Activated naive CD8-positive, alpha-beta T cell treated with anti-CD3 and anti-CD28 coated beads, Interleukin-2, amount 50 U/mL, for 24 hours (primary cell): ENCODE data around the gene SNAPC4.

ENCODE experiments used
- ATAC-seq: fragments of 150-1000 bp; cut with Tn5 transposase; one replicate; pipeline ENCODE4 v1.10.0; 2021
- DNase-seq: peaks from one replicate; pipeline ENCODE4 v3.0.0; 2021
- H3K27ac Mint-ChIP-seq: one replicate; pipeline ENCODE4 v1.8.0; 2021; ENCODE audit warnings: mild to moderate bottlenecking, mixed read lengths
- H3K27me3 Mint-ChIP-seq: one replicate; pipeline ENCODE4 v1.8.0; 2021; ENCODE audit warnings: mixed read lengths
- H3K36me3 Mint-ChIP-seq: one replicate; pipeline ENCODE4 v1.8.0; 2021; ENCODE audit warnings: low read depth, mixed read lengths
- H3K4me1 Mint-ChIP-seq: one replicate; pipeline ENCODE4 v1.8.0; 2021; ENCODE audit warnings: mixed read lengths
- H3K4me3 Mint-ChIP-seq: one replicate; pipeline ENCODE4 v1.8.0; 2021; ENCODE audit warnings: mild to moderate bottlenecking, moderate library complexity, mixed read lengths
- H3K9me3 Mint-ChIP-seq: one replicate; pipeline ENCODE4 v1.8.0; 2021; ENCODE audit warnings: mixed read lengths

Gene SNAPC4

DNA sequence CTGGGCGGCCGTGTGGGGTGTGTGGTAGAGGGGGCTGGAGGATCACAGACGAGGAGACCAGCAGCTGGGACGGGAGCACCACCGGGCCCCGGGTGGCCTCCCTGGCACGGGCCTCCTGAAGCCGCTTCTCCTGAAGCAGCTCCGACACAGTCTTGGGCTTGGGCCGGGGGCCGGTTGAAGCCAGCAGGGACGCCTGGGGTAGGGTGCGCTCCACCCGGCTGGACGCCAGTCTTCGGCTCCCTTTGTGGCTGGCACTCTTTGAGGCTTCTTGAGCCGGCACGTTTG lies 21.0 kb downstream of the SNAPC4 start:
- Mint-ChIP-seq H3K27ac (no peak overlapping the region), H3K27me3 (no peaks in the 10 kb centered on the region), H3K4me3 (no peak overlapping the region), H3K36me3 (peaks cover 9% of the 10 kb centered on the region), H3K9me3 (no peaks in the 10 kb centered on the region), H3K4me1 (no peaks in the 10 kb centered on the region)
- ATAC-seq (no peak), DNase-seq (no peak)

DNA sequence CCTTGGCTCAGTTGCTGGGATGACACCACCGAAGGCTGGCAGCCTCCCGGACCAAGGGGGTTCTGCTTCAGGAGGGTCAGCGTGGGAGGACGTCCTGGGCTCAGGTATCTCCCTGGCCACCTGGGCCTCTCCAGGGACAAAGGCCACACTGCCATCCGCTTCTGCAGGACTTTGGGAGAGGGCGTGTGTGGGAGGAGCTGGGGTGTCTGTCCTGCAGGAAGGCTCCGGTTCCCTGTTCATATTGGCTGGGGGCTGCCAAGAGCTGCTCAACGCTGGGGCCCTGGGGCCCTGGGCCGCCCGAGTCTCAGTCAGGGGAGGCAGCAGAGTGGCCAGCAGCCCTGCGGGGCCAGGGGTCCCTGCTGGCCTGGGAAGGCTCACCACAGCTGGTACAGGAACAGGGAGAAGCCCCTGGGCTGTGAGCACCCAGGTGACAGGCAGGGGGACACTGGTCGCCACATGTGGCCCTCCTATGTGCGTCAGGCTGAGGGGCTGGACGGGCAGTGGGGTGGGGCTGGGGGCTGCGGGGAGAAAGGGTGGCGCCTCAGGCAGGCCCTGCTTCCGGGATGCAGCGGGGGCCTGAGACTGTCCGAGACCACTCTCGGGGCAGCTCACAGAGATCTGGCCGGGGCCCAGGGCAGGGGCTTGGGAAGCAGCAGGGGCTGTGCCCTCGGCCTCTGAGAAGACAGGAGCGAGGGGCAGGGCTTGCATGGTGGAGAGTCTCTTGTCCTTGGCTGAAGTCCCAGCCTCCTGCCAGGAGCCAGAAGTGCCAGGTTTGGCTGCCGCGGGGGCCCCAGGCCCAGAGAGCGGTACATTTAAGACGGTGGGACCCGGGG lies 21.6 kb downstream of the SNAPC4 start:
- no peak for DNase-seq
- peaks cover 7% of the 10 kb centered on the region for H3K36me3 Mint-ChIP-seq
- no peak overlapping the region for H3K27ac Mint-ChIP-seq
- no peaks in the 10 kb centered on the region for H3K27me3 Mint-ChIP-seq
- no peaks in the 10 kb centered on the region for H3K4me1 Mint-ChIP-seq
- no peak for ATAC-seq
- H3K9me3 Mint-ChIP-seq, result no peaks in the 10 kb centered on the region
- H3K4me3 Mint-ChIP-seq, result no peak overlapping the region

DNA sequence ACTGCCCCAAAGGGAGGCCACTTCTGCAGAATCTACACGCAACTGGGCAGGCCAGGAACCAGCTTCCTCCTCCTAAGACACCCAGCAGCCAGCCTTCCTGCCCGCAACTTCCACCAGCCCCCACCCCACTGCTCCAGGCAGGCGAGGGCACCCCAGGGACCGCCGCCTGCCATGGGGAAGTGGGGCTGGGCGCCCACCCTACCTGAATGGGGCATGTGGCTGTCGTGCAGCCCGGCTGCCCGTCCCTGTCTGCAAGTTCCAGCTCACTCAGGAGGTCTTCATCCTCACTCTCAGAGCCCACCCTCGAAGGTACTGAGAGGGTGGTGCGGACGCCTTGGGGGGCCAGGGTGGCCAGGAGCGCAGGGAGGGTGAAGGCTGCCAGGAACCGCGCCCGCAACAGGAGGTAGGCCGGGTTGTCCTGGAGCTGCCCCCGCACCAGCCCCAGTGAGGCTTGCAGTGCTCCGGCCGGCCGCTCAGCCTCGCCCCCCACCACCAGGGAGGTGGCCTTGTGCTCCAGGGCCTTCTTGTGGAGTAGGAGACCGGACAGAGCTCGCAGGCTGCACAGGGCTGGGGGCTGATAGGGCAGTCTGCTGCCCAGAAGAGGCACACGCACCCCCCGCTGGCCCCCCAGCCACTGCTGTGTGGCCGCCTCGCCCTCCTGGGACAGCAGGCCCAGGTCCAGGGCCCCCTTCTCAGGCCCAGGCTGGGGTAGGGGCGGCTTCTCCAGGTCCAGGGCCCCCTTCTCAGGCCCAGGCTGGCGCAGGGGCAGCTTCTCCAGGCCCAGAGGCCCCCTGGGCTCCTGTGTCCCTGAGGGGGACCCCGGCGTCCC lies 22.4 kb downstream of the SNAPC4 start:
- Mint-ChIP-seq H3K27ac (no peak overlapping the region), H3K36me3 (peaks cover 7% of the 10 kb centered on the region), H3K4me3 (no peak overlapping the region), H3K9me3 (no peaks in the 10 kb centered on the region), H3K4me1 (peaks cover 3% of the 10 kb centered on the region), H3K27me3 (no peaks in the 10 kb centered on the region)
- no peak for DNase-seq
- no peak for ATAC-seq

DNA sequence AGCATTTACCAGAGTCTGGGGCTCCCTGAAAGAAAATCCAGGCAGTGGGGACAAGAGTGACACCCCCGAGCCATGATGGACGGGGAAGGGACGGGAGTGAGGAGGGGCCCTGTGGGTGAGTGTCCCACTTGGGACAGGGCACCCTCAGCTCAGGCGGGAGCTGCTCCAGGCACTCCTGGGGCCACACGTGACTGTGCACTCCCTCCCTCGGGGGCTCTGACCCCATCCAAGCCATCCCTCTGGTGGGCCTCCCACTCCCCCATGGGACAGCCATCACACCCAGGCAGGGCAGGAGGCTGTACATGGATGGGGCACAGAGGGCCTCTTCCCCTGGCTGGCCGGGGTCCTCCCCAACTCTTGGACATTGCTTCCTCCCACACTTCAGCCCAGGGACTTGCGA lies 23.5 kb downstream of the SNAPC4 start:
- ATAC-seq (no peak), DNase-seq (no peak)
- no peaks in the 10 kb centered on the region for H3K27me3 Mint-ChIP-seq
- peaks cover 5% of the 10 kb centered on the region for H3K36me3 Mint-ChIP-seq
- peaks cover 3% of the 10 kb centered on the region for H3K4me1 Mint-ChIP-seq
- H3K9me3 Mint-ChIP-seq, result no peaks in the 10 kb centered on the region
- no peak overlapping the region for H3K27ac Mint-ChIP-seq
- H3K4me3 Mint-ChIP-seq, result no peak overlapping the region

DNA sequence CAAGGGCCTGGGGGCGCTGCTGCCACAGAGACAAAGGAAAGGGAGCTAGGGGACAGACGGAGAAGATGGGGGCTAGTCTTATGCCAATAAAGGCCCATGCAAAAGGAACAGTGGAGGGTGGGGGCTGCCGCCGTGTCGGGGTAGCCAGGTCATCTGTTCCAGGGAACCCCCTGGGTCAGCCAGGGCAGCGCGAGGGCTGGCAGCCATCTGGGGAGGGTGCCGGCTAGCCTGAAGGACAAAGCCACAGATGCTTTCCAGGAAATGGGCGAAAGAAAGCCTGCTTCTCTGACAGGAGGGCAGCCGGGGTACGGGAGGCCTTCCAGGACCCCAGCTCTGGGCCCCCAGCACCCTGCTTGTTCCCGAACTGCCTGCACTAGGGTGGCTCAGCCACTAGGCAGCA lies 24.9 kb downstream of the SNAPC4 start:
- Mint-ChIP-seq H3K27ac (no peak overlapping the region), H3K4me3 (no peak overlapping the region), H3K27me3 (no peaks in the 10 kb centered on the region), H3K9me3 (no peaks in the 10 kb centered on the region), H3K36me3 (peaks cover 2% of the 10 kb centered on the region), H3K4me1 (peaks cover 3% of the 10 kb centered on the region)
- DNase-seq, result no peak
- ATAC-seq, result no peak

DNA sequence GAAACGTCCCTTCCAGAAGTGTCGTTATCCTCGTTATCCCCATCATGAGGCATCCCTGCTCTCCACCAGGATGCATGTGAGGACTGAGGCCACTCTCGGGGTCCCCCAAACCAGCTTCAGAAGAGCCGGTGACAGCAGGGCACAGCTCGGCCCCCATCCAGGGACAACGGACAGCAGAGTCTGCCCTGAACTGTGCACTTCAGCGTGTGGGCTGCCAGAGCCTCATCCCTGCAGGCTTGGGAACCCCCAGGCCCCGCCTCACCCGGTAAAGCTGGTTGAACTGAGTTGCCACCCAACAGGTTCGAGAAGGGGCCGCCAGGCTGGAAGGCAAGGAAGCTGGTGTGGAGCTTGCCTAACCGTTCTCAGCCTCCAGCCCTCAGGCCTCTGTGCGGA lies 25.8 kb downstream of the SNAPC4 start:
- Mint-ChIP-seq H3K4me1 (peaks cover 3% of the 10 kb centered on the region), H3K27me3 (no peaks in the 10 kb centered on the region), H3K27ac (no peak overlapping the region), H3K36me3 (peaks cover 2% of the 10 kb centered on the region), H3K9me3 (no peaks in the 10 kb centered on the region), H3K4me3 (no peak overlapping the region)
- ATAC-seq (no peak), DNase-seq (no peak)

DNA sequence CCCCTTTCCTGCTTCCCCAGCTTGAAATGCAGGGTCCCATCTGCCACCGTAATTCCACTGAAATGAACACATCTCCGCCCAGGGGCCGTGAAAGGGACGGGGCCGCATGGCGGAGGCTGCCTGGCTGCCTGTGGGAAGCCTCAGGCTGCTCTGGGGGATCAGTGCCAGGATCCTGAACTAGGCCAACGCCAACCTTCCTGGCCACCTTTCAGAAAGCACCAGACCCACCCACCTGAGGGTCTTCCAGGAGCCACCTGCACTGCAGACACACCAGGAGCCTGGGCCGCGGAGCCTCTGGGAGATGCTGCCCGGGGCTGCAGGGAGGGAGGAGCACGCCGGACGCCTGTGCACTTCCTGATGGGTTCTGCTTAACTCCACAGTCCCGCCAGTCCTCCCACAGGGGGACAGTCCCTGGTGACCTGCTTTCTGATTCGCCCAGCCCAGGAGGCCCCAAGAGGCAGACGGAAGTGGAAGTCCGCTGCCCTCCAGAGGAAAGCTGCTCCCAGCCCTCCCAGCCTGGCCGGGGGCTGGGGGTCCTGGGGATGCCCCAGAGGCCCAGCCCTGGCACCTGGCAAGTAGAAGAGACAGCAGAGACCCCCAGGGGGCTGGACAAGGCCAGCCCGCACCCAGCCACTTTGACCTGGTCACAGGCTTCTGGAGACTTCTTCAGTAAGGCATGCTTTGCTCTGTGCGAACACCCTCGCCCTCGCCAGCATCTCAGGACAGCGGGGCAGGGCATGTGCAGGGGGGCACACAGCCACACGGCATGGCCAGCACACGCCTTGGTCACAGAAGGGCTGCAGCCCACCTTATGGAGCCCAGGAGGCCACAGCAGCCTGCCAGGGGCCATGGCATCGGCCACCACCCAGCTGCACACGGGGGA lies 26.4 kb downstream of the SNAPC4 start, which contains the start of gene CARD9:
CARD9 (minus strand) TSS at position 370 of the 883 bp plus-strand sequence. CDS start 1,591 bp downstream, outside the sequence.
- Mint-ChIP-seq H3K4me3 (peak within 1 kb of the TSS; percentile 52), H3K4me1 (peaks cover 3% of the 10 kb centered on the region), H3K9me3 (no peaks in the 10 kb centered on the region), H3K27ac (no peak within 1 kb of the TSS), H3K36me3 (peaks cover 2% of the 10 kb centered on the region), H3K27me3 (no peaks in the 10 kb centered on the region)
- DNase-seq (no peak), ATAC-seq (peak; percentile 40)

DNA sequence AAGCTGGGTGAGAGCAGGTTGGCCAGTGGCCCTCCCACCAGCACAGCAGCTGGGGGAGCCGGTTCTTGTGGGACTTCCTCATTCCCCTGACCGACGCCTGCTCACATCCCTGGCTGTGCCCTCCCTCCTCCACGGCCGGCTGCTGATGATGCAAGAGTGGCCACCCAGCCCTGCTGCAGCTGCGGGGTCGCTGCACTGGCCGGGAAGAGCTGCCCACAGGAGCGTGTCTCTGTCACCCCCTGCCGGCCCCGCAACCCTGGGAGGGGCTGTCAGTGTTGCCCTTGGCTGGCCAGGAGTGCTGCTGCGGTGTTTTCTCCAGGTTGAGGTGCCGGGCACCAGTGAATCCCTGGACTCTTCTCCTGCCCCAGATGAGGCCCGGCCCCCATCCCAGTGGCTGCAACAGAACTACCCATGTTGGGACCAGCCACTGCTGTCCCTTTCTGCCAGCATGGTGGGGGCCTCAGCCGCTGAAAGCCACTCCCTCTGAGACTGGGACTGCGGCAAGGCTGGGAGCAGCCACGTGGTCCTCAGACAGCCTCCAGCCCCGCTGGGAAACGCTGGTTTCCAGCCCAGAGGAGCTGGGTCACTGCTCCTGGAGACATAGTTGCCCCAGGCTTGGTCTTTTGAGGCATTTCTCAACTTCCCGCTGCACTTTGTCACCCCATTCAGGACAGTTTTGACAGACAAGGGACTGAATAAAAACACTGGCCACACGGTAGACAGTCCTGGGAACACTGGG lies 27.2 kb downstream of the SNAPC4 start:
- Mint-ChIP-seq H3K27me3 (no peaks in the 10 kb centered on the region), H3K4me3 (peak overlapping the region; percentile 52), H3K27ac (no peak overlapping the region), H3K4me1 (peaks cover 3% of the 10 kb centered on the region), H3K36me3 (peaks cover 2% of the 10 kb centered on the region), H3K9me3 (no peaks in the 10 kb centered on the region)
- DNase-seq (peak; percentile 20), ATAC-seq (no peak)

DNA sequence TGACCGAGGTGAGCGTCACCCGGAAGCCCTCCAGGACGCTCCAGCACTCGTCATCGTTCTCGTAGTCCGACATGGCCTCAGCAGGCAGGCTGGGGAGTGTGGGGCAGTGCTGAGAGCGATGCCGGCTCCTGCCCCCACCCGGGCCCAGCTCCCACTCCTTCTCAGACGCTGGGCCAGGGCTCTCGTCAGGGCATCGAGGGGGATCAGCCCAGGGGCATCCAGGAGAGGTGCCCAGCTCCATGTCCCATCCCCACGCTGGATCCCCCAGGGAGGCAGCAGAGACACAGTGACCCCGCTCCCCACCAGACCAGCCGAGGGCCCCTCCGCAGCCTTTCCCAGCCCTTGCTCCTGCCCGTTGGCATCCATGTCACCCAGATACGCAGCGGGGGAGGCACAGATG lies 28.0 kb downstream of the SNAPC4 start:
- ATAC-seq (no peak), DNase-seq (no peak)
- Mint-ChIP-seq H3K36me3 (peaks cover 2% of the 10 kb centered on the region), H3K9me3 (no peaks in the 10 kb centered on the region), H3K4me1 (peaks cover 3% of the 10 kb centered on the region), H3K4me3 (no peak overlapping the region), H3K27me3 (no peaks in the 10 kb centered on the region), H3K27ac (no peak overlapping the region)

DNA sequence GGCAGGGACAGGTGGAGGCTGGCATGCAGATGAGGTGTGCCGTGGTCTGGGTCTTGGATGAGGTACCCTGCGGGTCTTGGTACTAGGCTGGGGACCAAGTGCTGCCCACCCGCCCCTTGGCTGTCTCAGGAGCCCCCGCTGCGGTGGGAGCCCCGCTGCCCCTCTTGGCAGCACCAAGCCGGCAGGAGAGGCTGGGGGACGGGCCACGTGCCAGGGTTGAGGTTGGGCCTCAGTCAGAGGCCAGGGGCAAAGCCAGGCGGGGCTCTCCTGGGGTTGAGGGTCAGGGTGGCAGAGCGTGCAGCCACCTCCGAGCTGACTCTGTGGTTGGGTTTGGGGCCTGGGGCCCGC lies 28.5 kb downstream of the SNAPC4 start:
- Mint-ChIP-seq H3K4me3 (no peak overlapping the region), H3K27ac (no peak overlapping the region), H3K4me1 (peaks cover 3% of the 10 kb centered on the region), H3K27me3 (no peaks in the 10 kb centered on the region), H3K36me3 (peaks cover 2% of the 10 kb centered on the region), H3K9me3 (no peaks in the 10 kb centered on the region)
- no peak for ATAC-seq
- no peak for DNase-seq

DNA sequence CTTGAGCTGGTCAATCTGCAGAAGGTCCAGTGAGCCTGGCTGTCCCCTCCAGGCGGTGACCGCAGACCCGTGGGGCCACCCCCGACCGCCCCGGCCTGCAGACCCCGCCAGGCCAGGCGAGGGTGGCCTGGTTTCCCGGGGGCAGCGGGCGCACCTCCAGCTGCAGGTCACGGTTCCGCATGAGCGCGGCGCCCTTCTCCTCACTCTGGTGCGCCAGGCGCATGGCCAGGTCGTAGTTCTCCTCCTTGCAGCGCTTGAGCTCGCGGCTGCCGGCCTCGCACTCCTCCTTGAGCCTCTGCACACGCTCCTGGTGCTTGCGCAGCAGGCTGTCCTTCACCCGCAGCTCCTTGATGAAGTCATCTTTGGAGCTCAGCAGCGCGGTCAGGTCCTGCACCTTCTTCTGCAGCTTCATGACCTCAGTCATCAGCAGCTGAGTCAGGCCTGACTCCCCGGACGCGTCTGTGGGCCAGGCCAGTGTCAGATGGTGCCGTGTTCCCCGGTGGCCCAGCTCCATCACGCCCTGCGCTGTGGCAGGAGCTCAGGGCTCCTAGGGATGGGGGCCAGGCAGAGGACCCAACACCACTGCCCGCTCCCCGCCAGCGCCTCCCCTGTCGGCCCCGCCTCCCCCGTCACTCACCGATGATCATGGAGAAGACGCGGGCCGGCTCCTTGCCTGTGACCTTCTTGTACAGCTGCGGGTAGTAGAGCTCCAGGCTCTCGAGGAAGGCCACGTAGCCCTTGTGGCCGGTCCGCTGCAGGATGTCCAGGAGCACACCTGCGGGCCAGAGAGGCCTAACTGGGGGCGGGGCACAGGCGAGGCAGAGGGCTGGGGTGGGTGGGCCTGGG lies 29.1 kb downstream of the SNAPC4 start:
- no peaks in the 10 kb centered on the region for H3K27me3 Mint-ChIP-seq
- no peak for DNase-seq
- H3K27ac Mint-ChIP-seq, result no peak overlapping the region
- no peak for ATAC-seq
- H3K36me3 Mint-ChIP-seq, result peaks cover 2% of the 10 kb centered on the region
- no peaks in the 10 kb centered on the region for H3K9me3 Mint-ChIP-seq
- no peak overlapping the region for H3K4me3 Mint-ChIP-seq
- peaks cover 3% of the 10 kb centered on the region for H3K4me1 Mint-ChIP-seq

DNA sequence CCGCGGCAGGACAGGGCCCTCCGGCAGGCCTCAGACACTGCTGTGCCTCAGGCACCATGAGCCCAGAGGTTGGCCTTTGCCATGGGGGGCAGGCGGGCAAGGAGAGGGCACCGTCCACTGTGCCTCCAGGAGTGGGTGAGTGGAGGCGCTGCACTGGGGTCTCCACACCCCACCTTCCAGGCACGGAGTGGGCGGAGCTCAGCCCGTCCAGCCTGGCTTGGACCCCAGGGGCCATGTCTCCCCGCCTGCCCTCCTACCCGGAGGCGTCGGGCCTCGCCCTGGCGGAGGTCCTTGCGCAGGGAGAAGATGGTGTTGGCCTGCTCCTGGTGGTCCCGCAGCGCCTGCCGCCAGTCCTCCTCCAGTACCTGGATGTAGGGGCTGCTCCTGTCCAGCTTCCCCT lies 29.9 kb downstream of the SNAPC4 start:
- DNase-seq (no peak), ATAC-seq (no peak)
- Mint-ChIP-seq H3K4me1 (peaks cover 3% of the 10 kb centered on the region), H3K27me3 (no peaks in the 10 kb centered on the region), H3K27ac (no peak overlapping the region), H3K4me3 (no peak overlapping the region), H3K9me3 (no peaks in the 10 kb centered on the region), H3K36me3 (peaks cover 2% of the 10 kb centered on the region)

DNA sequence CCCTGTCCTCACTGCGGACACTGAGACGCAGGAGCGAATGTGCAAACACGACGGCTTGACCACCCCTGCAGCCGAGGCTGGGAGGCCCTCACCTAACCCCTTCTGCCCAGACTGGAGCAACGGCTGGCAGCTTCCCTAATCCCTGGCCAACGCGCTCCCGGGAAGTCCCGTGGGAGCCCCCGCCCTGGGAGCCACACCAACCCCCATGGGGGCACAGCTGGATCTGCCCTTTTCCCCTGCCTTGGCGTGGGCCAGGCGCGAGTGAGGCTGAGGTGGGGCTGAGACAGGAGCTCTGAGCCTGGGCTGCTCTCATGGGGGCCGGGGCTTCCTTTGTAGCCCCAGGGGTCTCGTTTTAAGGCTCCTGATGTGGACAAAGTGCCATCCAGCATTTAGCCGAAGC lies 31.8 kb downstream of the SNAPC4 start:
- Mint-ChIP-seq H3K4me3 (no peak overlapping the region), H3K27ac (no peak overlapping the region), H3K27me3 (no peaks in the 10 kb centered on the region)

More for the DNA sequence above, 31.8 kb downstream of the SNAPC4 start:
- Mint-ChIP-seq H3K9me3 (no peaks in the 10 kb centered on the region), H3K4me1 (peaks cover 5% of the 10 kb centered on the region), H3K36me3 (no peaks in the 10 kb centered on the region)
- ATAC-seq (no peak), DNase-seq (no peak)
